ENCODE results near the gene PRKCI. TPM values are rescaled to one million over a fixed set of nuclear protein-coding genes. Genes with fewer than 3 reads are reported as not detected.

Gene PRKCI
- total and polyA plus RNA-seq, 10 donors = 3.6 to 28.7 (median 14.9) TPM

- Histone ChIP-seq H3K4me1 (peaks cover 0 to 10% (median 0%) of the 10 kb centered on the region in 6 donors), H3K27me3 (replicated peaks in 1 of 7) (no peaks in the 10 kb centered on the region), H3K9me3 (no peaks in the 10 kb centered on the region), H3K36me3 (peaks cover 0 to 39% (median 10%) of the 10 kb centered on the region in 6 donors), H3K4me3 (no peak overlapping the region), H3K27ac (no peak overlapping the region)
- DNase-seq = no peak
- intact Hi-C loops (cut with DNase I; ENCODE audit: low total_unique reads) = no loop called here
- 93 to 100% (median 95%) methylated on average over 1 of the region's 1 CpG for WGBS, 5 donors
- no peak for TF ChIP-seq POLR2A (IDR thresholded peaks at IDR 0.05)
- TF ChIP-seq POLR2AphosphoS5 (IDR thresholded peaks at IDR 0.05) = no peak
- no peak for TF ChIP-seq CTCF (IDR thresholded peaks at IDR 0.05 in 8 of 11, conservative IDR thresholded peaks at IDR 0.05 in 3 of 11)
Measured at GRCh38 chr3:170302008-170302407, 79.8 kb downstream of the PRKCI start.

- intact Hi-C loops (cut with DNase I; ENCODE audit: low total_unique reads) = no loop called here
- Histone ChIP-seq H3K27ac (no peak overlapping the region), H3K27me3 (replicated peaks in 1 of 7) (no peaks in the 10 kb centered on the region), H3K4me1 (peaks cover 0 to 21% (median 3%) of the 10 kb centered on the region in 6 donors), H3K4me3 (no peak overlapping the region), H3K36me3 (peaks cover 0 to 7% (median 0%) of the 10 kb centered on the region in 6 donors), H3K9me3 (no peaks in the 10 kb centered on the region)
- WGBS, 5 donors = 91 to 97% (median 96%) methylated on average over 2 of the region's 2 CpGs
- no peak for TF ChIP-seq POLR2A (IDR thresholded peaks at IDR 0.05)
- no peak for TF ChIP-seq CTCF (IDR thresholded peaks at IDR 0.05 in 8 of 11, conservative IDR thresholded peaks at IDR 0.05 in 3 of 11)
- TF ChIP-seq POLR2AphosphoS5 (IDR thresholded peaks at IDR 0.05) = no peak
- DNase-seq = no peak
Measured at GRCh38 chr3:170306015-170306414, 83.8 kb downstream of the PRKCI start.

GRCh38 chr3:170307671-170308405 is 85.6 kb downstream of the PRKCI start:
- no peaks in the 10 kb centered on the region for H3K27me3 ChIP-seq (replicated peaks in 1 of 7)

More at GRCh38 chr3:170307671-170308405, 85.6 kb downstream of the PRKCI start:
- peaks cover 0 to 12% (median 3%) of the 10 kb centered on the region in 6 donors for H3K4me1 ChIP-seq
- peaks cover 0 to 4% (median 0%) of the 10 kb centered on the region in 6 donors for H3K36me3 ChIP-seq
- no peak overlapping the region for H3K27ac ChIP-seq
- no peak for DNase-seq
- intact Hi-C loops (cut with DNase I; ENCODE audit: low total_unique reads) = no loop called here
- no peak overlapping the region for H3K4me3 ChIP-seq
- no peak for TF ChIP-seq POLR2AphosphoS5 (IDR thresholded peaks at IDR 0.05)
- TF ChIP-seq POLR2A (IDR thresholded peaks at IDR 0.05) = no peak
- no peak for TF ChIP-seq CTCF (IDR thresholded peaks at IDR 0.05 in 8 of 11, conservative IDR thresholded peaks at IDR 0.05 in 3 of 11)
- H3K9me3 ChIP-seq = no peaks in the 10 kb centered on the region
- 86 to 93% (median 87%) methylated on average over 11 of the region's 11 CpGs for WGBS, 5 donors

Measured in spleen (tissue), 11 donors.